CD14-positive monocyte (primary cell): ENCODE data around the gene FHL5. TPM values are rescaled to one million over a fixed set of nuclear protein-coding genes. Genes with fewer than 3 reads are reported as not detected.

ENCODE experiments used
- DNase-seq, 3 donors: peaks; one replicate each; pipeline ENCODE4 v3.0.0-alpha.2; 2011 to 2022
- H2AFZ ChIP-seq: 2 replicates; pipeline ENCODE4 v1.6.0; 2012; ENCODE audit warnings: mild to moderate bottlenecking, low read depth, low read length, inconsistent platforms; ENCODE audit not compliant: insufficient read depth, poor library complexity, severe bottlenecking
- H3K27ac ChIP-seq, 2 donors: 1 replicate in 1 of 2; 2 replicates in 1 of 2; pipeline ENCODE4 v1.5.1; 2012 to 2013; ENCODE audit warnings: low read length in 2 of 2, control low read depth in 1 of 2, inconsistent platforms in 1 of 2, low read depth in 1 of 2, mild to moderate bottlenecking in 1 of 2
- H3K27me3 ChIP-seq, 2 donors: one replicate each; pipeline versions ENCODE4 v1.6.0 to v1.6.1; 2011 to 2013; ENCODE audit warnings: low read length in 2 of 2; ENCODE audit not compliant: control insufficient read depth in 2 of 2, insufficient read depth in 2 of 2
- H3K36me3 ChIP-seq, 2 donors: replicated peaks in 1 of 2; 1 replicate in 1 of 2; 2 replicates in 1 of 2; pipeline versions ENCODE4 v1.5.1 to v1.6.1; 2012 to 2013; ENCODE audit warnings: low read length in 2 of 2, control low read depth in 1 of 2, inconsistent platforms in 1 of 2, mild to moderate bottlenecking in 1 of 2; ENCODE audit not compliant: insufficient read depth in 2 of 2, control insufficient read depth in 1 of 2
- H3K4me1 ChIP-seq, 2 donors: 1 replicate in 1 of 2; 2 replicates in 1 of 2; pipeline versions ENCODE4 v1.5.1 to v1.6.1; 2012 to 2013; ENCODE audit warnings: low read length in 2 of 2, control low read depth in 1 of 2, inconsistent platforms in 1 of 2, mild to moderate bottlenecking in 1 of 2, moderate library complexity in 1 of 2; ENCODE audit not compliant: insufficient read depth in 2 of 2, control insufficient read depth in 1 of 2
- H3K4me2 ChIP-seq: replicated peaks from 2 replicates; pipeline ENCODE3; 2012; ENCODE audit warnings: low read length, moderate library complexity, mild to moderate bottlenecking; ENCODE audit not compliant: poor library complexity, severe bottlenecking; ENCODE audit errors: extremely low read depth
- H3K4me3 ChIP-seq, 3 experiments: fragments of 200-600 bp in 1 of 3; sonication (generic) in 1 of 3; replicated peaks in 1 of 3; 1 replicate in 2 of 3; 2 replicates in 1 of 3; pipeline ENCODE4 v1.5.1; 2011 to 2013; ENCODE audit warnings: low read length in 3 of 3, mild to moderate bottlenecking in 3 of 3, control low read depth in 2 of 3, low read depth in 2 of 3, inconsistent platforms in 1 of 3, moderate library complexity in 1 of 3
- H3K79me2 ChIP-seq: 2 replicates; pipeline ENCODE4 v1.6.0; 2012; ENCODE audit warnings: mild to moderate bottlenecking, control low read depth, inconsistent platforms, low read length, moderate library complexity; ENCODE audit not compliant: insufficient read depth
- H3K9ac ChIP-seq: 2 replicates; pipeline ENCODE4 v1.6.0; 2017; ENCODE audit warnings: low read length, mild to moderate bottlenecking; ENCODE audit not compliant: insufficient read depth, poor library complexity, severe bottlenecking
- H3K9me3 ChIP-seq, 2 donors: replicated peaks in 1 of 2; 1 replicate in 1 of 2; 2 replicates in 1 of 2; pipeline versions ENCODE4 v1.5.1 to v1.6.1; 2012 to 2013; ENCODE audit warnings: low read length in 2 of 2, control low read depth in 1 of 2; ENCODE audit not compliant: control insufficient read depth in 1 of 2, insufficient read depth in 1 of 2
- H4K20me1 ChIP-seq: 2 replicates; pipeline ENCODE4 v1.6.0; 2012; ENCODE audit warnings: mild to moderate bottlenecking, low read length, control low read depth, moderate library complexity; ENCODE audit not compliant: insufficient read depth
- H3K27ac Mint-ChIP-seq, 7 donors: one replicate each; pipeline ENCODE4 v1.8.0; 2020; ENCODE audit warnings: mild to moderate bottlenecking in 7 of 7, mixed read lengths in 7 of 7, moderate library complexity in 6 of 7, inconsistent platforms in 2 of 7
- H3K27me3 Mint-ChIP-seq, 3 donors: one replicate each; pipeline ENCODE4 v1.8.0; 2021 to 2022; ENCODE audit warnings: low read depth in 3 of 3, mild to moderate bottlenecking in 3 of 3, mixed read lengths in 3 of 3, moderate library complexity in 3 of 3, inconsistent platforms in 1 of 3
- H3K36me3 Mint-ChIP-seq, 2 donors: one replicate each; pipeline ENCODE4 v1.8.0; 2020; ENCODE audit warnings: mixed read lengths in 2 of 2, inconsistent platforms in 1 of 2, mild to moderate bottlenecking in 1 of 2
- H3K4me1 Mint-ChIP-seq: one replicate; pipeline ENCODE4 v1.8.0; 2020; ENCODE audit warnings: mild to moderate bottlenecking, mixed read lengths
- H3K4me3 Mint-ChIP-seq, 2 donors: one replicate each; pipeline ENCODE4 v1.8.0; 2020; ENCODE audit warnings: mild to moderate bottlenecking in 2 of 2, mixed read lengths in 2 of 2, moderate library complexity in 1 of 2
- H3K9me3 Mint-ChIP-seq, 7 donors: one replicate each; pipeline ENCODE4 v1.8.0; 2020 to 2022; ENCODE audit warnings: mixed read lengths in 7 of 7, mild to moderate bottlenecking in 6 of 7, moderate library complexity in 6 of 7, inconsistent platforms in 2 of 7
- WGBS: methylation state at CpG from one replicate; pipeline ENCODE4 v1.1.5; 2013; ENCODE audit warnings: missing lambda C conversion rate; ENCODE audit not compliant: insufficient coverage; 5-methylcytosine and 5-hydroxymethylcytosine counted together
- intact Hi-C, 2 donors: fragments of 100-400 bp; cut with micrococcal nuclease; formaldehyde crosslinking; loops; one replicate each; pipeline versions ENCODE4 v1.15.0 to v1.15.1; 2023
- polyA plus RNA-seq, 3 donors: library from polyadenylated mRNA; depleted of rRNA in 1 of 3; unstranded in 2 of 3; stranded (reverse) in 1 of 3; fragments of 300-500 nt in 2 of 3; fragments of >200 nt in 1 of 3; fragmentation: Illumina TruSeq in 2 of 3; gene quantifications; 1 replicate in 2 of 3; 2 replicates in 1 of 3; pipeline ENCODE4 v1.2.3, GENCODE V29; 2012 to 2021
- TF ChIP-seq, protein P1 (sequence below): fragments of 200-600 bp; IDR thresholded peaks from one replicate; pipeline ENCODE4 v1.8.0; 2022; ENCODE audit warnings: antibody characterized with exemption, mild to moderate bottlenecking

FHL5 gene
- polyA plus RNA-seq, 3 donors = not detected

DNA sequence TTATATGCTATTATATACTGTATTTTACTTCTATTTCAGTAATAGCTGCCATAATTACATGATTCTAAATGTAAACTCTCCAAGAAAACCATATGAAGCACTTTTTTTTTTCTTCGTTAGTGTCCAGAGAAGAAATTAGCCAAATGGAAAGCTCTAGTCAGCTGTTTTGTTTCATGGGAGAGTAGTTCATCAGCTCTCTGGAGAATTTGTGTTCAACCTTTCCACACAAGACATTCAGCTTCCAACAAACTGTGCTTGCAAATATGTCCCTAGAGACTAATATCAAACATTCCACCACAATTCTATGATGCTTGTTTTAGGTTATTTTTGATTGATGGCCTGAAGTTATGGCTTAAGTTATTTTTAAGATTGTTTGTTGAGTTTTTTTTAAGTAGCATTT, 19.5 kb downstream of the FHL5 start:
- no peaks in the 10 kb centered on the region for H3K27me3 ChIP-seq
- TF ChIP-seq, protein P1, sequence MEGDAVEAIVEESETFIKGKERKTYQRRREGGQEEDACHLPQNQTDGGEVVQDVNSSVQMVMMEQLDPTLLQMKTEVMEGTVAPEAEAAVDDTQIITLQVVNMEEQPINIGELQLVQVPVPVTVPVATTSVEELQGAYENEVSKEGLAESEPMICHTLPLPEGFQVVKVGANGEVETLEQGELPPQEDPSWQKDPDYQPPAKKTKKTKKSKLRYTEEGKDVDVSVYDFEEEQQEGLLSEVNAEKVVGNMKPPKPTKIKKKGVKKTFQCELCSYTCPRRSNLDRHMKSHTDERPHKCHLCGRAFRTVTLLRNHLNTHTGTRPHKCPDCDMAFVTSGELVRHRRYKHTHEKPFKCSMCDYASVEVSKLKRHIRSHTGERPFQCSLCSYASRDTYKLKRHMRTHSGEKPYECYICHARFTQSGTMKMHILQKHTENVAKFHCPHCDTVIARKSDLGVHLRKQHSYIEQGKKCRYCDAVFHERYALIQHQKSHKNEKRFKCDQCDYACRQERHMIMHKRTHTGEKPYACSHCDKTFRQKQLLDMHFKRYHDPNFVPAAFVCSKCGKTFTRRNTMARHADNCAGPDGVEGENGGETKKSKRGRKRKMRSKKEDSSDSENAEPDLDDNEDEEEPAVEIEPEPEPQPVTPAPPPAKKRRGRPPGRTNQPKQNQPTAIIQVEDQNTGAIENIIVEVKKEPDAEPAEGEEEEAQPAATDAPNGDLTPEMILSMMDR = no peak
- H3K36me3 Mint-ChIP-seq = no peaks in the 10 kb centered on the region
- no peak overlapping the region for H3K27ac Mint-ChIP-seq
- H2AFZ ChIP-seq = no peak overlapping the region
- H3K79me2 ChIP-seq = no peaks in the 10 kb centered on the region
- H3K4me2 ChIP-seq = no peak overlapping the region
- H4K20me1 ChIP-seq = no peaks in the 10 kb centered on the region
- no peak overlapping the region for H3K4me3 ChIP-seq
- no peaks in the 10 kb centered on the region for H3K36me3 ChIP-seq
- no peak overlapping the region for H3K9ac ChIP-seq
- H3K4me1 Mint-ChIP-seq = no peaks in the 10 kb centered on the region
- H3K9me3 ChIP-seq = no peaks in the 10 kb centered on the region
- intact Hi-C loops = no loop called here
- H3K27me3 Mint-ChIP-seq = no peaks in the 10 kb centered on the region
- H3K9me3 Mint-ChIP-seq = no peaks in the 10 kb centered on the region
- no peaks in the 10 kb centered on the region for H3K4me1 ChIP-seq
- DNase-seq = no peak
- H3K4me3 Mint-ChIP-seq = no peak overlapping the region
- WGBS = no CpG with 5 or more reads among the region's 1 CpG
- no peak overlapping the region for H3K27ac ChIP-seq

DNA sequence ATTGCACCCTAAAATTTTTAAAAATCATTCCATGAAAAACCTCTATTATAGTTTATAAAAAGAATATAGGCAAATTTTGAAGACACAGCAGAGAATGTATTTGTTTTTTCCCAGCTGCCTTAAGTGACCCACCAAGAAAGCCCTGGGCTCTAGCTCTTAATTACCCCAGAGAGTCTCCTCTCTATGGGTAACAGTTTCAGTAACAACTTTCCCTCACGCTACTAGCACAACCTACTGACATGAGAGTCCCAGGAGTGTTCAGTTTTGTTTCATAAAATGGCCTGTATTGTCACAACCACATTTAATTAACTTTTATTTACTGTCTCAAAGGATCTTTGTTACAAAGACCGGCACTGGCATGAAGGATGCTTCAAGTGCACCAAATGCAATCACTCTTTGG, 41.5 kb downstream of the FHL5 start:
- intact Hi-C loops = no loop called here
- no peak overlapping the region for H3K27ac Mint-ChIP-seq
- peaks cover 0 to 2% (median 0%) of the 10 kb centered on the region in 7 donors for H3K9me3 Mint-ChIP-seq
- no peak overlapping the region for H3K4me3 Mint-ChIP-seq
- Histone ChIP-seq H3K27ac (no peak overlapping the region), H3K36me3 (no peaks in the 10 kb centered on the region), H3K27me3 (no peaks in the 10 kb centered on the region), H4K20me1 (no peaks in the 10 kb centered on the region), H3K79me2 (no peaks in the 10 kb centered on the region), H3K9me3 (no peaks in the 10 kb centered on the region), H3K4me2 (no peak overlapping the region), H3K9ac (no peak overlapping the region), H2AFZ (no peak overlapping the region), H3K4me3 (no peak overlapping the region), H3K4me1 (no peaks in the 10 kb centered on the region)
- peaks cover 0 to 2% (median 2%) of the 10 kb centered on the region in 3 donors for H3K27me3 Mint-ChIP-seq
- no peaks in the 10 kb centered on the region for H3K36me3 Mint-ChIP-seq
- TF ChIP-seq, protein P1 = no peak
- DNase-seq = no peak
- H3K4me1 Mint-ChIP-seq = no peaks in the 10 kb centered on the region
- 93% methylated on average over 1 of the region's 2 CpGs for WGBS
